Iris pigment epithelial cell (primary cell): Measurements from ENCODE around the gene NOTCH1.
"Not testable (repeated sequence)": the region's sequence is repeated elsewhere in the genome, so short reads cannot be mapped to it uniquely, and the experiment has no call there.

Source experiments
- DNase-seq: peaks from one replicate; pipeline ENCODE4 v3.0.0-alpha.2; 2011; ENCODE audit warnings: low read depth

Gene NOTCH1

DNA sequence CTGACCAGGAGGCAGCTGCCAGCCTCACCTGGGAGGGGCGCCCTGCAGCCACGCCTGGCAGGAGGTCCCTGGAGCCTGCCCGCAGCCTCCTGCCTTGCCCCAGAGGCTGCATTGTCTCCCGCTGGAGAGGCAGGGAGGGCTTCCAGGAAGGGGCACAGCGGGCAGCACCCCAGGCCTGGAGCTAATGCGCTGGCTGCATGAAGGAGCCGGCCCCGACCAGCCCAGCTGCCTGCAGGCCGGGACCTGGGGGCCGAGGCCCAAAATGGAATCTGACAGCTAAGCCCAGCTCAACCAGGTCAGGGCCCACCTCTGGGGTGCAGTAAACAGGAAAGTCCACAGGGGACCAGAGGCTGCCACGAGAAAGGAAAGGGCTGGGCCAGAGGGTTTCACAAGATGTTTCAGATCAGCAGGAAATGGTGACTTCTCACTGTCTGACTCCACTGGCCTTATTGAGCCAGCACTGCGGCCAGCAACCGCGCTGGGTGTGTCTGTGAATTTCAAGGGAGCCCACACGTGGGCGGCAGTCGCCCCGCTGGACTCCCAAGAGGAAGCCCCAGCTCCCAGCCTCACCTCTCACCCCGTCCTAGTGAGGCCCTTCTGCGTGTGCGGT is 18.6 kb upstream of the NOTCH1 start:
- DNase-seq = peak; percentile 87

DNA sequence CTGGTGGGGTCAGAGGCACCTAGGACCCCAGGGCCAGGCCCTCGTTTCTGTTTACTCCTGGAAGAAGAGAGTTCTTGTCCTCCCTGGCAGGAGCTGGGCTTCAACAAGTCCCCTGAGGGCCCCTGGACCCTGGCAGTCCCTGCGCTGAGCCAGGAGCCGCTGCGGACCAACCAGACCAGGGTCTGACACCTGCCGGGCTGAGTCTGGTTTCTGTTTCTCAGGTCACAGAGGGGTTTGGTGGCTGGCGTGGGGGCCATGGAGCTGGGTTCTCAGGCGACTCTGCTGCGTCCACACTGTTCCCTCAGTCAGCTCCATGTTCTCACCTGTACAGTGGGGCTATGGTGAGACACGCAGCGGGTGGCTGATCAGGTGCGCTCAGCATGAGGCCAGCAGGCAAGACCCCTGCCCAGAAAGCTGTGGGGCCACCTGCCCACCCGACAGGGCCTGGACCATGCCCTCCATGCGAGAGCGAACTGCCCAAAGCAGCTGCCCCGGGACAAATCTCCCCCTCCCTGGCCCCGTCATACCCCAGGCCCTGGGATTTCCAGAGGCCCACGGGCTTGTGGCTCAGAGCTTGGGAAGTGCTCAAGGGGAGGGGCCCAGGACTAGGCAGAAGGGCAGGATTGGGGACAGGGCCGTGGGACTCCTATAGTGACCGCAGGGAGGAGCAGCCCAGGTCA is 17.9 kb upstream of the NOTCH1 start:
- DNase-seq = no peak

DNA sequence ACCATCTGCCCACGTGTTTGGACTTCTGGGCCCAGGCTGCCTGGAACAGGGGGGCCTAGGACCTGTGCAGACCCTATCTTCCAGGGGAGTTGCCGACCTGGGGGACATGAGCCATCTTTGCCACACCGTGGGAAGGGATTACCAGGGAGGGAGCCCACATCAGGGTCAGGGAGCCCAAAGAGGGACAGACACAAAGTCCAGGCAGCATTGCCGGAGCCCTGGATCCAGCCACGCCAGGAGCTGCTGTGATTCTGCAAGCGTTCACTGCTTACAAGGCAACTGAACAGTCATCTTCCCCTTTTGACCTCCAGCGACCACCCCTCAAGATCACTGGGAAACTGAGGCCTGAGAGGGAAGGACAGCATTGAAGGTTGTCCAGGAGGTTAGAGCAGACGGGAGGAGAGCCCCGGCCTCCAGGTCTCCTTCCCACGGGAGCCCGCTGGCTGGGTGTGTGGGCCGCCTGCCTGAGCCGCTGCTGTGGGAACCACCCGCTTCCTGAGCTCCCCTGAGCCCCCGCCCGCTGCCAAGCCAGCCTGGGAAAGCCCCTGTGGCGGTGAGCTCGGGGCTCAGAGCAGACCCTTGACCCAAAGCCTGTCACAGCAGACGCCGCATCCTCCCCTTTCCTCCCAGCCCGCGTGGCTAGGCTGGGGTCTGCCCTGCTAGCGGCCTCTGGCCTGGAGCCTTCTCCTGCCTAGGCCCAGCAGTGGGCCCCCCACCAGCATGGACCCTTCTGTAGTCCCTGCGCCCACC is 17.1 kb upstream of the NOTCH1 start:
- no peak for DNase-seq

DNA sequence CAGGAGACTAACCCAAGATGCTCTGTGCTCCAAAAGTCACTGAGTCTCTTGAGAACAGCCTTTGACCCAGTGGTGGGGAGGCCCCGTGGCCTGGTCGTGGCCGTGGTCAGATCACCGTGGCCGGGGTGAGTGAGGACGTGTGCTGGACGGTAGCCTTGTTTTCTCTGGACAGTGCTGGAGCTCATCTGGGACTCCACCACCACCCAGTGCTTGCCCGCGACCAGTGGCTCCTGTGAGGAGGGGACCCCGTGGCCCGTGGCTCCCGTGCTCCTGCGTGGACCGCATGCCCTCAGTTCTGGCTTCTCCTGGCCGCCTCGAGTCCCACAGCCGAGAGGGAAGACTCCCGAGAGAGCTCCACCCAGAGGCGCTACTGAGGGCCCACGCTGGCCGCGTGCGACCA is 15.9 kb upstream of the NOTCH1 start:
- no peak for DNase-seq

DNA sequence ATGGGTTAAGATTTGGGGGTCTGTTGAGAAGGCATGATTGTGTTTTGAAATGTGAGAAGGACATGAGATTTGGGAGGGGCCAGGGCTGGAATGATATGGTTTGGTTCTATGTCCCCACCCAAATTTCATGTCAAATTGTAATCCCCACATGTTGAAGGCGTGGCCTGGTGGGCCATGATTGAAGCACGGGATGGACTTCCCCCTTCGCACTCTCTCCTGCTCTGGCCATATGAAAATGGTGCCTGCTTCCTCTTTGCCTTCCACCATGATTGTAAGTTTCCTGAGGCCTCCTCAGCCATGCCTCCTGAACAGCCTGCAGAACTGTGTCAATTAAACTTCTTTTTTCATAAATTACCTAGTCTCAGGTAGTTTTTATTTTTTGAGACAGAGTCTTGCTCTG is 14.7 kb upstream of the NOTCH1 start:
- no peak for DNase-seq

DNA sequence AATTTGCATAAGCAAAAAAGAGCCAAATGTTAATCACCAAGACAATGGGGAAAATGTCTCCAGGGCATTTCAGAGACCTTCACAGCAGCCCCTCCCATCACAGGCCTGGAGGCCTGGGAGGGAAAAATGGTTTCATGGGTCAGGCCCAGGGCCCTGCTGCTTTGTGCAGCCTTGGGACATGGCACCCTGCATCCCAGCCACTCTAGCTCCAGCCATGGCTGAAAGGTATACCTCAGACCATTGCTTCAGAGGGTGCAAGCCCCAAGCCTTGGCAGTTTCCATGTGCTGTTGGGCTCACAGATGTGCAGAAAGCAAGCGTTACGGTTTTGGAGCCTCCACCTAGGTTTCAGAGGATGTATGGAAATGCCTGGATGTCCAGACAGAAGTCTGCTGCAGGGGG is 13.5 kb upstream of the NOTCH1 start:
- DNase-seq = not testable (repeated sequence)

DNA sequence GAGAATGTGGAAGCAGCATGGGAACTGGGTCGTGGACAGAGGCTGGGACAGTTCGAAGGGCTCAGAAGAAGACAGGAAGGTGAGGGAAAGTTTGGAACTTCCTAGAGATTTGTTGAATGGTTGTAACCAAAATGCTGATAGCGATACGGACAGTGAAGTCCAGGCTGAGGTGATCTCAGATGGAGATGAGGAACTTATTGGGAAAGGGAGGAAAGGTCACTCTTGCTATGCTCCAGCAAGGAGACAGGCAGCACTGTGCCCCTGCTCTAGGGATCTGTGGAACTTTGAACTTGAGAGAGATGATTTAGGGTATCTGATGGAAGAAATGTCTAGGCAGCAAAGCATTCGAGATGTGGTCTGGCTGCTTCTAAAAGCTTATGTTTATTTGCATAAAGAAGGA is 13.0 kb upstream of the NOTCH1 start:
- not testable (repeated sequence) for DNase-seq

DNA sequence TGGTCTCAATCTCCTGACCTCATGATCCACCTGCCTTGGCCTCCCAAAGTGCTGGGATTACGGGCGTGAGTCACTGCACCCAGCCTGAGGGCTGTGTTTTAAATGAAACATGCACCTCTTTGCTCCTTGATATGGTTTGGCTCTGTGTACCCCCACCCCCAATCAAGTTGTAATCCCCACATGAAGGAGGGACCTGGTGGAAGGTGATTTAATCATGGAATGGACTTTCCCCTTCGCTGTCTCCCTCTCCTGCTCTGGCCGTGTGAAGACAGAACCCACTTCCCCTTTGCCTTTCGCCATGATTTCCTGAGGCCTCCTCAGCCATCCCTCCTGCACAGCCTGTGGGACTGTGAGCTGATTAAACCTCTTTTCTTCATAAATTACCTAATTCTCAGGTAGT is 12.5 kb upstream of the NOTCH1 start:
- no peak for DNase-seq

DNA sequence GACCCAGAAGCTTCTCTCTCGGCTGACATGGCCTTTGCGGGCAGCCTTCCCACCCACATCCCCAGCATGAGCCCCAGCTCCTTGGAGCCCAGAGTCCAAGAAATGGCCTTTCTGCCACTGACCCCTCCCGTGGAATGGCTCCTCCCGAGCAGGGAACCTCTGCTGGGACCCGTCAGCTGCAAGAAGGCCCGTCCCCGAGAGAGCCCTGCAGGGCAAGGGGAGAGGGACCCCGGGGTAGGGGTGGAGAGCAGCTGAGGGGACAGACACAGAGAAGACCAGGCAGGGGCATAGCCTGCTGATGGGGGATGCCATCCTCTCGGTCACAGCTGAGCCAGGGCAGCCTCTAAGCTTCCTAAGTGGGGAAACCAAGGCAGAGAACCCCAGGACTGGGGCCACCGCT is 11.2 kb upstream of the NOTCH1 start:
- DNase-seq = no peak

DNA sequence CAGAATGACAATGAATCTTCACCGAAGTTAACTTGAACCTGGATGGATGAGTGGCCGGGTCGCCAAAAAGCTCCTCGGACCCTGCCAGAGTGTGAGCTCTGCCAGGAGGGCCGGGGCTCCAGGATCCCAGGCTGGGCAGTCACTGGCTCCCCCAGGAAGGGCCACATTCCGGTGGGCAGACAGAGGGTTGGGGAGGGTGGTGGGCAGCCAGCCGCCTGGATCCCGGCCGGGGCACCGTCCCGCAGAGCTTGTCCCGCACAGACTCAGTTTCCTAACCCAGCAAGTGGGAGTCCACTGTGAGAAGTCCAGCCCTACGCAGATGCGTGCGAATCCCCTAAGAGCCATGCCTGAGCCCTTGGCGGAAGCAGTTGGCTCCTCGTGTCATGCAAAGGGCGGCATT is 10.3 kb upstream of the NOTCH1 start:
- no peak for DNase-seq

DNA sequence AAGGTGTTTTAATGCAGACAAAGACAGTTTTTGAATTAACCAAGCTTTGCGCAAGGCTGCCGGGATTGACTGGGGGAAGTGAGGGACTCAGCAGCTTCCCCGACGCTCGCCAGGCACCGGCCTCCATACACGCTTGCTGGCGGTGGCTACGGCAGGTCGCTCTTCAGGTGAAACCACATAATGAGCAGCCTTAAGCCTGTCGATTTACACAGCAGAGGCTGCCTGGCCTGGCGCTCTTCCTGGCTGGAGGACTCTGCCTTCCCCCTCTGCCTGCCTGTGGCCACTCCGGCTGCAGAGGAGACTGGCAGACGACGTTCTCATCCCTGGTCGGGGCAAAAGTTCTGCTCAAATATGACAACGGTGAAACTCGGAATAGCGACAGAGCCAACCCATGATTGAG is 9.0 kb upstream of the NOTCH1 start:
- DNase-seq = no peak

DNA sequence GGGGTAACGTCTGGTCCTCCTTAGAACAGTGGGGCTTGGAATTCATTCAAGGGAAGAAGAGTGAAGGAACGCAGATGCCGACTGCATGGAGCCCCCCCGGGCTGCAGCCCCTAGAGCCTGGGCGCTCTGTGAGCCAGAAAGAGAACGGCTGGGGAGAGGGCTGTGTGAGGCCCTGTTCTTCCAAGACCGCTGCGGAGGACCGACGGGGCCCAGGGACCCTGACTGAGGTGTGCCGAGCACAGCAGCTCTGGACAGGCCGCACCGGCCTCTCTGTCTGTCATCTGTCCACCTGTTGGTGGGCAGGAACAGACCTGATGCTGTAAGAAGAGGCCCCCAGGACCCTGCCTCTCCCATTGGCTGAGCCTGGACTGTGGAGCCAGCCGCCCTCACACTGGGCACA is 7.7 kb upstream of the NOTCH1 start:
- DNase-seq = no peak

DNA sequence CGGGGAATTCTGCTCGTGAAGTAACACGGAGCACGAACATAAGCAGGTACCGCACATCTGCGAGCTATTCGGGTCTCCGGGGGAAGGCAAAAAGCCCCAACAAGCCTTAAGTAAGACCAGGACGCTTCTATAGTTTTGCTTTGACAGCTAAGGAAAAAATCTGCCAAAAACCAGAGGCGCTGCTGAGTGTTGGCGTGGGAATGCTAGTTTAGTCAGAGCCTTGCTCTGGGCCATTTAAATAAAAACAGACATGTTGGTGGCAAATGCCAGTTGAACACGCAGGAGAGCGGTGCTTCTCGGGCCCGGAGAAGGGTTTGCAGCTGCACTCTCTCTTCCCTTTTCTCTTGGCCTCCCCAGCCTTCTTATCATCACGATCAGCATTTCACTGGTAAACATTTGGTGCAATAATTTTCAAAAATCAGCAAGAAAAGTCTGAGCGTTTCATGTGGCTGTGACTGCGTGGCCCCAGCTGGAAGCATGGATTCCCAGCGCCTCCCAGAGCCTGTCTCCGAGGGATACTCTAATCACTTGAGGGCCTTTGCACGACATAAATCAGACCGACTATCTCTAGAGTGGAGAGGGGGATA is 6.4 kb upstream of the NOTCH1 start:
- DNase-seq = peak; percentile 55

DNA sequence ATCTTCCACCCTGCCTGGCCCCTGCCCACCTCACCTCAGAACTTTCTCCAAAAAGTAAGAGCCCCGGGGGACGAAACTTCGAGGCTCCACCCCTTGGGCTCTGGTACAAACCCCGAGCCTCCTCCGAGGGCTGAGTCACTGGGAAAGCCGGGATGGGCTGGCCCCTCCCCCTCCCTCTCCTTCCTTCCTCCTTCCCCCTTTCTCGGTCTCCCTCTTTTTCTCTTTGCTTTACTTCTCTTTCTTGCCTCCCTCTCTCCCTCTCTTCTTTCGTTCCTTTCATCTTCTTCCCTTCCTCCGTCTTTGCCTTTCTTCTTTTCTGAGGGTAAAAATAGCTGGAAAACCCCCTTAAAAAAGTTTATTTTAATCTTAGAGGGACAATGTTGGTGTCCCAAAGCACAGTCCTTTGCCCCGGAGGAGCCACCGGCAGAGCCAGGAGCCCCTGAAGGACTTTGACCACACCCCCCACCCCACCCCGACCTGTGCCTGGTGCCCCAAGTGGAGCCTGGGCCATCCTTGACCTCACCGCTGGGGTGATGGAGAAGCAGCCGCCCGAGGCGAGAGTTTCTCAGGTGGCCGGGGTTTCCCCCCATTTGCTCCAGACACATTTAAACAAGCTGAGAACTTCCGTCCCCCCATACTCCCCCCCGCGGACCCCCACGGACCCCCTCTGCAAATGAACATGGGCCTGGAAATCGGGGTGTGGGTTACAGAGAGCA is 5.7 kb upstream of the NOTCH1 start:
- peak; percentile 38 for DNase-seq

DNA sequence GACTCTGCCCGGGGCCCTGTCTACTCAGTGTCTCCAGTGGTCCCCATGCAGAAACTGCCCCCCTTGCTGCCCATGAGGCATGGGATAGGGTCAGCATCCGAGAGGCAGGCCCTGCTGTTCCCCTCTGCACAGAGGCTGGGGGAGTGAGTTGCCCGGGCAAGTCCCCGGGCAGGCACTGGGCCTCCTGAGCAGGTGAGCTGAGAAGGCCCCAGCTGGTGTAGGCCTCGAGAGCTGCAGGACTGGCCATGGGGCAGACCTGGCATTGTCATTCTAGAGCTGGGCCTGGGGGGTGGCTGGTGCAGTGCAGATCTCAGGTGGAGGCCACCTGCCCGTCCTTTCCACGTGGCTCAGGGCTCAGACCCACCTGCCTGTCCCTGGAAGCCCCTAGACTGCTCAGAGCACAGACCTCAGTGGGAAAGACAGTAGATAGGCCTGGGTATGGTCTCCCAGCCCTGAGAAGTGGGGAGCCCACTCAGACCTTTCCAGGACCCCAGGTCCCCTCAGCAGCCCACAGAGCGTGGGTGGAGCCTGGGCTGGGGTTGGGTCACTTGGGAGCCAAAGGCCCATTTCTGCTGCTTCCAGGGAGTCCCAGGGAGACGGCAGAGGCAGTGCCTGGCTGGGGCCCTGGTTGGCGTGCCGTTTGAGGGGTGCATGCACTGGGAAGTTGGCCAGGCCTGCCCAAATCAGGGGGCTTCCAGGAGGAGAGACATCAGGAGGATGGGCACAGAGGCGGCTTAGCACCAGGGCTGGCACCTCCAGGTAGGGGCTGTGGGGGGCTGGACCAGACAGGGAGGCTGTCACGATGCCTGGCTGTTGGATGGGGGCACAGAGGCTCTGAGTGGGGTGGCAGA is 4.8 kb upstream of the NOTCH1 start:
- DNase-seq = no peak

DNA sequence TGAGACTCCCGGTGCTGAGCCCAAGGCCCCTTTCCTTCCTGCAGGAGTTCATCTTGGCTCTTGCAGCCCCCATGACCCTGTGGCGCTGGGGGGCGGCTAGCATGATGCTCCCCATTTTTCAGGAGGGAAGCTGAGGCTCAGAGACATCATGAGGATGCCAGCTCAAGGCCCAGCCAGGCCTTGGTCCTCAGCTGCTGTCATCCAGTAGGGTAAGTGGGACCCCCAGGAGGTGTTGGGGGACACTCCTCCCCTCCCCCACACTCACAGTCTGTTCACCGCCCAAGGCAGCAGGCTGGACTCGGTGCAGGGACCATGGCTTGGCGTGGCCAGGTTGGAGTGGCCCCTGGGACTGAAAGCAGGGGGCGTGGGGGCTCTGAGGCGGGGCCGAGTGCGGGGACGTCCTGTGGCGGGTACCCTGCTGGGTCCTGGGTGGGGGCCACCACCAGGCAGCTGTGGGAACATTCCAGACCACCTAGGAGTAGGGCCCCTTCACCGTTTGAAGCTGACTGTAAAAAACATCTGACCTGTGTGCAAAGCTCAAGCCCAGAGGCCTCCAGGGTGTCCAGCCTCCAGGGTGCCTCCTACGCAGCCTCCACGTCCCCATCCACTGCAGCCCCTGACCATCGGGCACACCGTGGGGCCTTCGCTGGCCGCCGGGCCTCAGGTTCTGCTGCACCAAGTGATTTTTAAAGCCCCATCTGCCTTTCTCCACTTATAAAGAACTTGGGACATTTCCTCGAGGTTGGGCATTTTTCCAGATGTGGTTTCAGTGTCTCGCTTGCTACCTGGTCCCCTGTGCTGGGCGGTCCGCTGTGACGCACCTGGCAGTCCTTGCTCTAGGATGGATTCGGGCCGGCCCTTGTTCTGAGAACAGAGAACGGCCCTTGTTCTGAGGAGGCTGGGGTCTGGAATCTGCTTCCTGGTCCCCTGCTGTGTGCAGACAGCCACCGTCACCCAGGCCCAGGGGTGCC is 3.4 kb upstream of the NOTCH1 start:
- no peak for DNase-seq

DNA sequence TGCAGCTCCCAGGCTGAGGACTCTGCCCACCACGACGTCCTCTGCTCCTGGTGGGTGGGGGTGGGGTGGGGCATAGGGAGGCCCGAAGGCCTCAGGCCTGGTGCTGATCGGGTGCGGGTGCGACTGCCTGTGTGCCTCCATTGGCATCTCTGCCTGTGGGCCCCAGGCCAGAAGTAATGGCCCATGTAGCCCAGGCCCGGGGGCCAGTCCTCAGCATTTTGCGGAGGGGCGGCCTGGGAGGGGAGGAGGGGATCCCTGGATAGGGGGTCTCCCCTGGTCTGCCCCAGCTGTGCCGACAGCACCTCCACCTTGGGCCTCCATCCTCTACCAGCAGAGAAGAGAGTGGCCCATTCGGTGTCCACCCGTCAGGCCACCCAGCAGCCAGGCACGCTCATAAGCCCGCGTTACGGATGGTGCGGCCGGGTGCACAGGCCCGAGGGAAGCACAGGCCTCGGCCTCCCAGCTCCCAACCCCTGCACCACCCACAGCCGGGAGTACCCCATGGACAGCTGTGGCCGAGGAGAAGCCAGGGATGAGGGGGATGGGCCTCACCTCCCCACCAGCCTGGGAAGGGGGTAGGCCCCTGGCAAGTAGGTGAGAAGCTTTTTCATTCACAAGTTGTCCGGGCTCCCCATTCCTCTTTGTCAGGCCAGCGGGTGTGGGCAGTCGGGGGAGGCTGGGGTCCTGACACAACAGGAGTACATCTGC is 1.8 kb upstream of the NOTCH1 start:
- no peak for DNase-seq

DNA sequence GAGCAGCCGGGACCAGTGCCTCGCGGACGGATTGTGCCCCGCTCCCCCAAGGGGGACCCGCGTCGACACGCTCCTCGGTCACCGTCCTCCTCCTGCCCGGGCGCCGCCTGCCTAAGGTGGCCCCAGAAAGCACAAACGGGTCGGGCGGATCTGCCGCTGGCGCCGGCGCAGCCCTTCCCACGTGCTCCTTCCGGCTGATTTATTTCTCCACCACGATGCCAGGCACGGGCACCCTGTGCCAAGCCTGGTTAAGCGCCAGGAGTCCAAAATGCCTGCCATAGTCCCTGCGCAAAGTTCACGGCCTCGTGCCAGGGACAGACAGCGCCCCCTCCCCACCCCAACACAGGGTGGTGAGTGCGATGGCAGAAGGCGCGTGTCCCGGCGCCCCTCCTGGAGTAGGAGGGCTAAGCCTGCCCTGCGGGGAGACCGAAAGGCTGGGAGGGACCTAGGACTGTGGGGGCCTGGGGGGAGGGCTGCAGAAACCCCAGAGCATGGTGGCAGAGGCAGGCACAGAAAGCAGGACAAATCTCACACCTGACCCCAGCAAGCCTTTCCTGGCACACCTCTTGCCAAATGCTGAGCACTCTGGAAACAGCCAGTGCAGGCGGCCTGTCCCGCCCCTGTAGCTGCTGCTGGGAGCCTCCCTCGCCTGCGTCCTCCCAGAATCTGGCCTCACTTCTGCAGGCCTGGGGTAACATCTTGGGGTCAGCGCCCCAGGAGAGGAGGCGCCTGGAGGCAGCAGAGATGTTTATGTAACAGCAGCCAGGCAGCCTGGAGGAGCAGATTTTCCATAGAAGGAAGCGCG is 1.1 kb upstream of the NOTCH1 start:
- DNase-seq = peak; percentile 62

DNA sequence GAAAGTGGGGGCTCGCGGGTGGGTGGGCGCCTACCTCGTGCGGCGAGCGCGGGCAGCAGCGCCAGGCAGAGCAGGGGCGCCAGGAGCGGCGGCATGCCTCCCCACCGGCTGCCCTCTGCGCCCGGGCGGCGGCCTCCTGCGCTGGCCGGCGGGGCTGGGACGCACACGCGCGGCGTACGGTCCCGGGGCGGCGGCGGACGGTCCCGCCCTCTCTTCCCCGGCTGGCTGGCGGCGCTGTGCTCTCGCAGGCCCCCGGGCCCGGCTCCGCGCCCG is 220 bp downstream of the NOTCH1 start:
- DNase-seq = no peak
